SIG-M5 (cell line): Measurements from ENCODE around the gene ARHGEF19.
A peak's percentile ranks its signal among the peaks of the same experiment; 100 is the strongest.
"Not testable (repeated sequence)": the region's sequence is repeated elsewhere in the genome, so short reads cannot be mapped to it uniquely, and the experiment has no call there.

Experiments
- DNase-seq: peaks from one replicate; lab custom pipeline; 2025; lab: John Stamatoyannopoulos, UW

ARHGEF19 gene

GRCh38 chr1:16221499-16221898 is 9.0 kb upstream of the ARHGEF19 start:
- no peak for DNase-seq

- DNase-seq = no peak
Observed at GRCh38 chr1:16219968-16220500, 7.6 kb upstream of the ARHGEF19 start.

GRCh38 chr1:16218674-16219071 is 6.2 kb upstream of the ARHGEF19 start:
- DNase-seq = no peak

- DNase-seq = no peak
Observed at GRCh38 chr1:16218014-16218673, 5.7 kb upstream of the ARHGEF19 start.

- peak; percentile 40 for DNase-seq
Observed at GRCh38 chr1:16217061-16217785, 4.8 kb upstream of the ARHGEF19 start.

GRCh38 chr1:16215882-16216753 is 3.7 kb upstream of the ARHGEF19 start:
- DNase-seq = no peak

- DNase-seq = not testable (repeated sequence)
Observed at GRCh38 chr1:16215240-16215639, 2.8 kb upstream of the ARHGEF19 start.

GRCh38 chr1:16213544-16213943 is 1.1 kb upstream of the ARHGEF19 start:
- DNase-seq = not testable (repeated sequence)

- no peak for DNase-seq
Observed at GRCh38 chr1:16213013-16213412, 561 bp upstream of the ARHGEF19 start.

- no peak for DNase-seq
Observed at GRCh38 chr1:16211824-16212223, 628 bp downstream of the ARHGEF19 start.

- no peak for DNase-seq
Observed at GRCh38 chr1:16210581-16210980, 1.9 kb downstream of the ARHGEF19 start.

- DNase-seq = no peak
Observed at GRCh38 chr1:16209847-16210407, 2.5 kb downstream of the ARHGEF19 start.

- no peak for DNase-seq
Observed at GRCh38 chr1:16209132-16209846, 3.2 kb downstream of the ARHGEF19 start.

GRCh38 chr1:16208270-16208987 is 4.0 kb downstream of the ARHGEF19 start:
- DNase-seq = no peak

- no peak for DNase-seq
Observed at GRCh38 chr1:16207318-16208269, 4.9 kb downstream of the ARHGEF19 start.

GRCh38 chr1:16206547-16207317 is 5.7 kb downstream of the ARHGEF19 start:
- peak; percentile 81 for DNase-seq

- DNase-seq = no peak
Observed at GRCh38 chr1:16205891-16206546, 6.4 kb downstream of the ARHGEF19 start.

- DNase-seq = no peak
Observed at GRCh38 chr1:16205334-16205671, 7.1 kb downstream of the ARHGEF19 start.
